Hepatocyte (in vitro differentiated cells): ENCODE measurements around the gene BMPR1A. TPM values are rescaled to one million over a fixed set of nuclear protein-coding genes. Genes with fewer than 3 reads are reported as not detected.
A peak's percentile ranks its signal among the peaks of the same experiment; 100 is the strongest.

ENCODE experiments used
- DNase-seq: peaks from one replicate; pipeline ENCODE4 v3.0.0-alpha.2; 2016; ENCODE audit warnings: low spot score
- H2AFZ ChIP-seq: fragments of 200-600 bp; sonication (generic); 2 replicates; pipeline ENCODE4 v1.6.0; 2016; ENCODE audit warnings: antibody characterized with exemption, mild to moderate bottlenecking
- H3K27ac ChIP-seq: fragments of 200-600 bp; sonication (generic); 2 replicates; pipeline ENCODE4 v1.5.1; 2016; ENCODE audit warnings: mild to moderate bottlenecking
- H3K27me3 ChIP-seq: fragments of 200-600 bp; sonication (generic); 2 replicates; pipeline ENCODE4 v1.6.1; 2016
- H3K36me3 ChIP-seq: fragments of 200-600 bp; sonication (generic); replicated peaks from 2 replicates; pipeline ENCODE4 v1.5.1; 2016; ENCODE audit warnings: low read depth; ENCODE audit not compliant: insufficient read depth
- H3K4me1 ChIP-seq: fragments of 200-600 bp; sonication (generic); 2 replicates; pipeline ENCODE4 v1.5.1; 2016; ENCODE audit warnings: mild to moderate bottlenecking, moderate library complexity; ENCODE audit not compliant: insufficient read depth
- H3K4me2 ChIP-seq: fragments of 200-600 bp; sonication (generic); 2 replicates; pipeline ENCODE4 v1.6.0; 2016
- H3K4me3 ChIP-seq: fragments of 200-600 bp; sonication (generic); 2 replicates; pipeline ENCODE4 v1.5.1; 2016; ENCODE audit warnings: mild to moderate bottlenecking
- H3K79me2 ChIP-seq: fragments of 200-600 bp; sonication (generic); 2 replicates; pipeline ENCODE4 v1.6.0; 2017; ENCODE audit warnings: mild to moderate bottlenecking
- H3K9me2 ChIP-seq: fragments of 200-600 bp; sonication (generic); replicated peaks from 2 replicates; pipeline ENCODE4 v1.6.0; 2017; ENCODE audit warnings: mild to moderate bottlenecking; ENCODE audit not compliant: insufficient read depth
- H3K9me3 ChIP-seq: fragments of 200-600 bp; sonication (generic); 2 replicates; pipeline ENCODE4 v1.5.1; 2016; ENCODE audit warnings: low read depth, mild to moderate bottlenecking
- H4K20me1 ChIP-seq: fragments of 200-600 bp; sonication (generic); 2 replicates; pipeline ENCODE4 v1.6.0; 2016; ENCODE audit warnings: mild to moderate bottlenecking; ENCODE audit not compliant: insufficient read depth, poor library complexity, severe bottlenecking
- EZH2 ChIP-seq: fragments of 200-600 bp; sonication (generic); IDR thresholded peaks from 2 replicates; pipeline ENCODE4 v1.6.1; 2016; ENCODE audit warnings: antibody characterized with exemption, mild to moderate bottlenecking, borderline replicate concordance
- EZH2phosphoT487 ChIP-seq: fragments of 200-600 bp; sonication (generic); IDR thresholded peaks from one replicate; pipeline ENCODE4 v1.6.1; 2018; ENCODE audit warnings: antibody characterized with exemption, mild to moderate bottlenecking, low read depth, moderate library complexity; ENCODE audit not compliant: unreplicated experiment, severe bottlenecking
- WGBS: methylation state at CpG from one replicate; pipeline ENCODE4 v1.1.6; 2016; ENCODE audit warnings: low lambda C conversion rate; ENCODE audit errors: missing lambda C conversion rate; 5-methylcytosine and 5-hydroxymethylcytosine counted together
- polyA plus RNA-seq: library from polyadenylated mRNA; unstranded; fragments of >200 nt; fragmentation: Nextera tagmentation; extraction: Ambion mirVana; gene quantifications from 2 replicates; pipeline ENCODE4 v1.2.1, GENCODE V29; 2016
- total RNA-seq: library from RNA; depleted of rRNA; stranded (reverse); fragments of >200 nt; gene quantifications from 2 replicates; pipeline ENCODE4 v1.2.3, GENCODE V29; 2014
- TF ChIP-seq, protein P1 (sequence below): fragments of 200-600 bp; sonication (generic); IDR thresholded peaks from 2 replicates; pipeline ENCODE4 v1.5.1; 2016; ENCODE audit warnings: antibody characterized with exemption, mild to moderate bottlenecking; ENCODE audit not compliant: poor library complexity

The BMPR1A gene
- total and polyA plus RNA-seq, 2 experiments from 2014 or later = 25.1 to 58.0 TPM

DNA sequence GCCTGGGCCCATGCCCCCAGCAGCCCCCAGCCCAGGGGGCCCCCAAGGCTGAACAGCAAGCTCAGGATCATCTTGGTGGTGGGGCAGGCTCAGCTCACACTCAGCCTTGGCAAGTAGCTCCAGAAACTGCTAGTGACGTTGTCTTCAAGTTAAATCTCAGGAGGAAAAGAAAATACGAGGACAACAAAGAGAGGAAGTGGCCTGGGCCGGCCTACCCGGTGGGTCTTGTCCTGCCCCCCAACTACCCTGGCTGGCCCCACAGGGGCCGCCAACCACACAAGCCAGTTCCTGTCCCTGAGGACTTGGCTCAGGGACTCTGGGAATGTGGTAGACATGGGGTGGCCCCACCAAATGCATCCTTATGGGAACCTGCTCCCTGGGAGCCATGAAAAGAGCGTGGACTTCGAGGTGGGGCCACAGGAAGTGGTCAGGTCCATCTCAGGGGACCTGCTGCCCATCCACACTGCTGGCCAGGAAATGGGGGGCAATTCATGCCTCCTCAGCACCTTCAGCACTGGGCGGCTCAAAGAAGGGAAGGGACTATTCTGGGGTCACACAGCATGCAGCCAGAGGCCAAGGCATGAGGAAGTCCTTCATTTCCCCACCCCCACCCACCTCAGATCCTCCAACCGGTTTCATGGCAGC lies 201.2 kb downstream of the BMPR1A start, which contains the start of gene MMRN2:
Gene MMRN2 (minus strand): TSS at position 145 of the 645 bp plus-strand sequence. CDS start 74 bp downstream, at position 71.
- TF ChIP-seq EZH2 = no peak
- TF ChIP-seq, protein P1, sequence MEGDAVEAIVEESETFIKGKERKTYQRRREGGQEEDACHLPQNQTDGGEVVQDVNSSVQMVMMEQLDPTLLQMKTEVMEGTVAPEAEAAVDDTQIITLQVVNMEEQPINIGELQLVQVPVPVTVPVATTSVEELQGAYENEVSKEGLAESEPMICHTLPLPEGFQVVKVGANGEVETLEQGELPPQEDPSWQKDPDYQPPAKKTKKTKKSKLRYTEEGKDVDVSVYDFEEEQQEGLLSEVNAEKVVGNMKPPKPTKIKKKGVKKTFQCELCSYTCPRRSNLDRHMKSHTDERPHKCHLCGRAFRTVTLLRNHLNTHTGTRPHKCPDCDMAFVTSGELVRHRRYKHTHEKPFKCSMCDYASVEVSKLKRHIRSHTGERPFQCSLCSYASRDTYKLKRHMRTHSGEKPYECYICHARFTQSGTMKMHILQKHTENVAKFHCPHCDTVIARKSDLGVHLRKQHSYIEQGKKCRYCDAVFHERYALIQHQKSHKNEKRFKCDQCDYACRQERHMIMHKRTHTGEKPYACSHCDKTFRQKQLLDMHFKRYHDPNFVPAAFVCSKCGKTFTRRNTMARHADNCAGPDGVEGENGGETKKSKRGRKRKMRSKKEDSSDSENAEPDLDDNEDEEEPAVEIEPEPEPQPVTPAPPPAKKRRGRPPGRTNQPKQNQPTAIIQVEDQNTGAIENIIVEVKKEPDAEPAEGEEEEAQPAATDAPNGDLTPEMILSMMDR = no peak
- TF ChIP-seq EZH2phosphoT487 = no peak
- Histone ChIP-seq H3K9me3 (no peaks in the 10 kb centered on the region), H3K36me3 (no peaks in the 10 kb centered on the region), H3K79me2 (no peaks in the 10 kb centered on the region), H2AFZ (no peak within 1 kb of the TSS), H3K4me1 (peaks cover 35% of the 10 kb centered on the region), H3K9me2 (no peaks in the 10 kb centered on the region), H3K27ac (no peak within 1 kb of the TSS), H3K27me3 (no peaks in the 10 kb centered on the region), H3K4me3 (no peak within 1 kb of the TSS), H3K4me2 (peak within 1 kb of the TSS; percentile 56), H4K20me1 (no peaks in the 10 kb centered on the region)
- no peak for DNase-seq
- 81% methylated on average over 9 of the region's 9 CpGs for WGBS

DNA sequence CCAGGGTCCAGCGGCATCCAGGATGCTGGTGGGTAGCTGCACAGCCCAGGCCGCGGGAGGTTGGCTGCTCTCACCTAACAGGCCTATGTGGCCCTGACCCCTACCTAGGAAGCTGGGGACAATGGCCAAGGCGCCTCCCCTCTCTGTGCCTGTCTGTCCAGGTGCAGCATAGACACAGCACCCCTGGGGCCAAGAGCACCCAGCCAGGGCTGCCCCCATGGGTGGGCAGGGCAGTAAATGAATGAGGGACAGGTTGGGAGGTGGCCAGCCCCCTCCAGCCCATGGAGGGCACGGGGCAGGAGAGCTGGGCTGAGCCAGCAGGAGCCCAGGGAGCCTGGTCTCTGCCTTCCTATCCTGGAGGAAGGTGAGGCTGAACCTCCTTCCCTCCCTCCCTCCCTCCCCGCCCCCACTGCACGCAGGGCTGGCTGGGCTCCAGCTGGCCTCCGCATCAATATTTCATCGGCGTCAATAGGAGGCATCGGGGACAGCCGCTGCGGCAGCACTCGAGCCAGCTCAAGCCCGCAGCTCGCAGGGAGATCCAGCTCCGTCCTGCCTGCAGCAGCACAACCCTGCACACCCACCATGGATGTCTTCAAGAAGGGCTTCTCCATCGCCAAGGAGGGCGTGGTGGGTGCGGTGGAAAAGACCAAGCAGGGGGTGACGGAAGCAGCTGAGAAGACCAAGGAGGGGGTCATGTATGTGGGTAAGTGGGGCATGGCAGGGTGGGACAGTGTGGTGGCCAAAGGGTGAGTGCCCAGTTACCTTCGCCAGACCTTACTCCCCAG lies 201.9 kb downstream of the BMPR1A start, which contains the start of gene SNCG:
Gene SNCG (plus strand): TSS at position 484 of the 785 bp plus-strand sequence. CDS start 99 bp downstream, at position 583.
- Histone ChIP-seq H3K27ac (peak within 1 kb of the TSS; percentile 37), H2AFZ (no peak within 1 kb of the TSS), H3K36me3 (no peaks in the 10 kb centered on the region), H3K4me2 (peak within 1 kb of the TSS; percentile 56), H3K4me1 (peaks cover 35% of the 10 kb centered on the region), H3K9me2 (no peaks in the 10 kb centered on the region), H3K27me3 (no peaks in the 10 kb centered on the region), H3K9me3 (no peaks in the 10 kb centered on the region), H3K4me3 (no peak within 1 kb of the TSS), H4K20me1 (no peaks in the 10 kb centered on the region), H3K79me2 (no peaks in the 10 kb centered on the region)
- WGBS = 68% methylated on average over 21 of the region's 22 CpGs
- no peak for DNase-seq
- TF ChIP-seq EZH2phosphoT487 = no peak
- TF ChIP-seq, protein P1 = no peak
- no peak for TF ChIP-seq EZH2

DNA sequence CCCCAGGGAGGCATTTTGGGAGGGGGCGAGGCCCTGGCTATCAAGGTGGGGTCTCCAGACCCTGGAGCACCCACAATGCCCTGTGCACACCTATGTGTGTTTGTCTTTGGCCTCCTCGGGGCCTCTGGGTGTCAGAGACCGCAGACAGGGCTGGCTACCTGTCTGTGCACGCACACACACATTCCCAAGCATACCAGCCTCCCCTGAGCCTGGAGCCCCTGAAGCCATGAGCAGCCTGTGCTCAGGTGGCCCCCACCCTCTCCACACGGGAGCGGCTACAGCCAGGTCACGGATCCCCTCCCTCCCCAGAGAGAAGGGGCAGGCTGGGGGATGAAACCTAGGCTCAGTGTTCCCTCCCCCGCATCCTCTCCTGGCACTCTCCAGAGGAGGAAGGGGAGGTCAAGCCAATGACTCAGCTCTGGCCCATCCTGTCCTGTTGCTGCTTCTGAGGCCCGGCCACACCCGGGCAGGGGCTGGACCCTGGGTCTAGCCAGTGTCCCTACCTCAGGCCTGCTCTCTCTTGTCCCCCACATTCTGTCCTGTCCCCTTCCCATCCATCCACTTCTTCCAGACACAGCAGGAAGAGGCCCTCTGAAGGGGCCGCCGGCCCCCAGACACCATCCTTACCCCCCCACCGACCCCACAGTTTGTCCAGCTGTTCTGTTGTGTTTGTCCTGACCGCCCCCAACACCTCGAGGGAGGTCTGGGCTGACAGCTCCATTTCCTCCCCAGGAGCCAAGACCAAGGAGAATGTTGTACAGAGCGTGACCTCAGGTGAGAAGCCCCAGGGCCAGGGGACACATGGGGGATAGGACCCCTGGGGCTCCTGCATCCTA lies 202.7 kb downstream of the BMPR1A start:
- Histone ChIP-seq H3K9me3 (no peaks in the 10 kb centered on the region), H3K27me3 (no peaks in the 10 kb centered on the region), H3K27ac (peak overlapping the region; percentile 37), H3K4me1 (peaks cover 31% of the 10 kb centered on the region), H3K79me2 (no peaks in the 10 kb centered on the region), H3K36me3 (no peaks in the 10 kb centered on the region), H3K4me2 (peak overlapping the region; percentile 56), H3K4me3 (no peak overlapping the region), H2AFZ (no peak overlapping the region), H3K9me2 (no peaks in the 10 kb centered on the region), H4K20me1 (no peaks in the 10 kb centered on the region)
- no peak for TF ChIP-seq EZH2
- TF ChIP-seq, protein P1 = no peak
- no peak for TF ChIP-seq EZH2phosphoT487
- WGBS = 56% methylated on average over 15 of the region's 16 CpGs
- DNase-seq = peak; percentile 63
